Fibroblast of peridontal ligament (primary cell): ENCODE results near the gene BRSK1.

Experiments
- DNase-seq: peaks from one replicate; pipeline ENCODE4 v3.0.0-alpha.2; 2010; ENCODE audit errors: extremely low read depth

The BRSK1 gene

DNA sequence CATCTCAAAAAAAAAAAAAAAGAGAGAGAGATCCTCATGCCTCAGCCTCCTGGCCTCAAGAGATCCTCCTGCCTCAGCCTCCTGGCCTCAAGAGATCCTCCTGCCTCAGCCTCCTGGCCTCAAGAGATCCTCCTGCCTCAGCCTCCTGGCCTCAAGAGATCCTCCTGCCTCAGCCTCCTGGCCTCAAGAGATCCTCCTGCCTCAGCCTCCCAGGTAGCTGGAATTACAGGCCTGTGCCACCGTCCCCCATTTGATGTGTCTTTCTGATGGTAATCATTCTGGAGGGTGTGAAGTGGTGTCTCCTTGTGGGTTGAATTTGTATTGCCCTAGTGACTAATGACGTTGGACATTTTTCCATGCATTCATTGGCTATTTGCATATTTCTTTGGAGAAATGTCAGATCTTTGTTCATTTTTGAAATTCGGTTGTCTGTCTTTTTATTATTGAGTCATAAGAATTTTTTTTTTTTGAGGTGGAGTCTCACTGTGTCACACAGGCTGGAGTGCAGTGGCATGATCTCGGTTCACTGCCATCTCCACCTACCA lies 45.0 kb downstream of the BRSK1 start:
- peak; percentile 34 for DNase-seq

DNA sequence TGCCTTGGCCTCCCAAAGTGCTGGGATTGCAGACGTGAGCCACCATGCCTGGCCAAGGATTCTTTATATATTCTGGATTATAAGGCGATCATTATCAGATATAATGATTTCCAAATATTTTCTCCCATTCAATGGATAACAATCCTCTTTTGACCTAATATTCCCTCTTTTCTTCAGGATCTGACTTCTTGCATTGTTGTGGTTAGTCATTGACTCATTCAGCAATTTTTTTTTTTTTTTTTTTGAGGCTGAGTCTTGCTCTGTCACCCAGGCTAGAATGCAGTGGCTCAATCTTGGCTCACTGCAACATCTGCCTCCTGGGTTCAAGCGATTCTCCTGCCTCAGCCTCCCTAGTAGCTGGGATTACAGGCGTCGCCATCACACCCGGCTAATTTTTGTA lies 46.0 kb downstream of the BRSK1 start:
- DNase-seq, result peak; percentile 29

DNA sequence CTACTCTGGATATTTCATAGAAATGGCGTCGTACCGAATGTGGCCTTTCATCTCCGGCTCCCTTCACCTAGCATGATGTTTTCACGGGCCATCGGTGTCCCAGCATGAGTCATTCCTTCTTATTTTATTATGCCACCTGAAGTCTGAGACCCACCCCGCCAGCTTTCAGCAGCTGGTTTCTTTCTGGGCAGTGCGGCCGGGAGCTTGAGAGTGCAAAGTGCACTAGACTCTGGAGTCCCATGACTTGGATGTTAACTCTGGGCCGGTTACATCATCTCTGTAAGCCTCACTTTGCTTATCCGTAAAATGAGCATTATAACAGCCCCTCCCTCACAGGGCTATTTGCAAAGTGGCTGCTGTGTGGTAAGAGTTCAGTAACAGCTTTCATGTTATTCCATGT lies 50.1 kb downstream of the BRSK1 start:
- DNase-seq, result no peak

DNA sequence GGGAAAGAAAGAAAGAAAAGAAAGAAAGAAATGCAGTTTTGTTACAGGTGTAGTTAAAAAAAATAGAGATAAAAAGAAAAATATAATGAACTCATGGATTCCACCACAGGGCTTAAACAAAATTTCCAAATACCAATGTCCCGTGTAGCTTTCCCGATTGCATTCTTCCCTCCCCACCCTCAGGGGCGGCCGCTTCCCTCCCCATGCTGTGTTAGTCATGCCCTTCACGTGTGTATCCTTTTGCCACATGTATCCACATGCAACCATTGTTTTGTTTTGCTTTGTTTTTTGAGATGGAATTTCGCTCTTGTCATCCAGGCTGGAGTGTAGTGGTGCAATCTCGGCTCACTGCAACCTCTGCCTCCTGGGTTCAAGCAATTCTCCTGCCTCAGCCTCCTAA lies 52.3 kb downstream of the BRSK1 start:
- peak; percentile 27 for DNase-seq

DNA sequence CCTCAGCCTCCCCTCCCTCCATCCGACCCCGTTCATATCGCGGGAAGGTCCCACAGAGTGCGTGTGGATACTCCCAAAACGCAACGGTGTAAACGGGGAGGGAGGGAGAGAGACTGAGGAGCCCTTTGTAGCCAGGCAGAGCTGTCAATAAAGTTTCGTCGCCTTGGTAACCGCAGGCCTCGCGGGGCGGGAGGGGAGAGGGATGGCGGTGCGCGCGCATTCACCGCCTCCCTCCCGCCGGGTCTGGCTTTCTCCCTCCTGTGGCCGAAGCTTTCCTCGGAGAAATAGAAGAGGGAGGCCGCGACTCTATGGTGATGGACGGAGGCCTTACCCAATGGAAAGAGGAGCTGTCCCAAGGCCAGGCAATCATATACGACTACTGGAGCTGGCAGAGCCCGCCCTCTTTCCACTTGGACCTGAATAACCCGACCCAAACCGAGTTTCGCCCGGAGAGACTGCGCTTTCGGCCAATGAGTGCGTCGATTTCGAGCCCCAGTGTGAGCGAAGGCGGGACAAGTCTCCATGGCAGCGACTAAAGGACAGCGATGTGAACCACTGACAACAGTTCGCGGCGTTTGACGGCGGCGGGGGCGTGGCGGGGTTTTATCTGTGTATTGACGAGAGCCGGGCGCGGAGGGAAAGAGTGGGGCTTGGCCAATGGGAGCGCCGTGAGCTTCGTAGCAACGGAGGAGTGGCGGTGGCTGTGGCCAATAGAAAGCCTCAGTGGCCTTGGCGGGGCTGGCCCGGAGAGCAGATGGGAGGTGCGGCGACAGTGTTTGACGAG lies 55.5 kb downstream of the BRSK1 start, which contains the start of gene KMT5C:
KMT5C (plus strand) TSS at position 772 of the 784 bp plus-strand sequence. CDS start 2,061 bp downstream, outside the sequence.
- peak; percentile 100 for DNase-seq

DNA sequence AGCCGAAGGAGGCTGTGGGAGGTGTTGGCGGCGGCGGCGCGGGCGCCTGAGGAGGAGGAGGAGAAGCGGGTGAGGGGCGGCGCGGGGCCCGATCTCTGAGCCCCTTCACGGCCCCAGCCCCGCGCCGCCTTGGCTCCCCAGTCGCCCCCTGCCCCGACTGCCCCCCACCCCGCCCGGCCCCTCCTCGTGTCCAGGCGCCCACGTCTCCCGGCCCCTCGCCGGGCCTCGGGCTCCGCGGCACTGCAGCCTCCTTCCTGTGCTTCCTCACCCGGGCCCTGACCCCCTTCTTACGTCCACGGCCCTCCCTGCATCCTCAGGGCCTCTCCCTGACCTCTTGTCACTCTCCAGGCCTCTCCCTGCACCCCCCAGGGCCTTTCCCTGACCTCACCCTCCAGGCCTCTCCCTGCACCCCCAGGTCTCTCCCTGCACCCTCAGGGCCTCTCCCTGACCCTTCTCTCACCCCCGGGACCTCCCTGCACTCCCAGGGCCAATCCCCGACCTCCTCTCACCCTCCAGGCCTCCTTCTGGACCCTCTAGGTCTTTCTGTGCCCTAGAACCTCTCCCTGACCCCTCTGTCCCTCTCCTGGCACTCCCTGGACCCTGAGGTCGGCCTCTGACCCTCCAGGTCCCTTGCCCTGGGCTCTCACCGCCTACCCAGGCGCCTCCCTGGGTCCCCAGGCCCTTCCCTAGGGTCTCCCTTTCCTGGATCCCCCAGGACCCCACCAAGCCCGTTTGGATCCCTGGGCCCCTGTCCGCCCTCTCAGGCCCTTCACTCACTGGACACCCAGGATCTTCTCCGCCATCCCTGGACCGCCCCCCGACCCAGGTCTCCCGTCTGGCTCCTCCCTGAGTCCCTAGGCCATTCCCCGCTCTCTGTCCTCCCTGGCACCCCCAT lies 56.3 kb downstream of the BRSK1 start:
- no peak for DNase-seq

DNA sequence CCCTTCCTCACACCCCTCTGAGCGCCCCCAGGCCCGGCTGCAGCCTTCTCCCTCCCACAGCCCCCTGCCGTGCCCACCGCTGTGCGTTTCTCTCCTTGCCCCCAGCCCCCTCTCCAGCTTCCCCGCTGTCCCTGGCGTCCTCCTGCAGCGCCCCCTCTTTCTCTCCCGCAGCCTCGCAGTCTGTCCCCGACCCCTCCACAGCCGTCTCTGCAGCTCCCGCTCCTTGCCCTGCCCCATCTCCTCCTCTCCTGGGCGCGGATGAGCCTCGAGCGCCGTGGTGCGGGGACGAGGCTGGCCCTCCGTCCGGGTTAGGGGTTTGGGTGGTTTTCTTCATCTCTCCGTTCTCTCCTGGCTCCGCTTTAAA lies 57.0 kb downstream of the BRSK1 start:
- DNase-seq, result no peak

DNA sequence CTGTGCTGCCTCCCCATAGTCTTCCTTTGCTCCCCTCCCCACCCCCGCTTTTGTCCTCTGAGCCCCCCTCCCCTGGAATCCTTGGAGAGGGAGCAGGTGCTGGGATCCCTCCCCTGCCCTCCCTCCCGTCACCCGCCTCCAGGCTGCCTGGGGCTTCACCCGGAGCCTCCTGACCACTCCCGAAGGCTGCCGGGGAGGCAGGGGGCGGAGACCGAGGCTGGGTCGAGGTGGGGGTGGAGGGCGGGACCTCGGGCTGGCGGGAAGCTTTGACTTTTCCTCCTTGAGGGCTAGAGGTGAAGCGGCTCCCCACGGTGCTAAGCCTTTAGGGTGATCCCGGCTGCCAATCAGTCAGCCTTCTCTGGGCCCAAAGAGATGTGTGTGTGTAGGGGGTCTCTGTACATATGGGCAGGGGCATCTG lies 57.4 kb downstream of the BRSK1 start:
- peak; percentile 35 for DNase-seq

DNA sequence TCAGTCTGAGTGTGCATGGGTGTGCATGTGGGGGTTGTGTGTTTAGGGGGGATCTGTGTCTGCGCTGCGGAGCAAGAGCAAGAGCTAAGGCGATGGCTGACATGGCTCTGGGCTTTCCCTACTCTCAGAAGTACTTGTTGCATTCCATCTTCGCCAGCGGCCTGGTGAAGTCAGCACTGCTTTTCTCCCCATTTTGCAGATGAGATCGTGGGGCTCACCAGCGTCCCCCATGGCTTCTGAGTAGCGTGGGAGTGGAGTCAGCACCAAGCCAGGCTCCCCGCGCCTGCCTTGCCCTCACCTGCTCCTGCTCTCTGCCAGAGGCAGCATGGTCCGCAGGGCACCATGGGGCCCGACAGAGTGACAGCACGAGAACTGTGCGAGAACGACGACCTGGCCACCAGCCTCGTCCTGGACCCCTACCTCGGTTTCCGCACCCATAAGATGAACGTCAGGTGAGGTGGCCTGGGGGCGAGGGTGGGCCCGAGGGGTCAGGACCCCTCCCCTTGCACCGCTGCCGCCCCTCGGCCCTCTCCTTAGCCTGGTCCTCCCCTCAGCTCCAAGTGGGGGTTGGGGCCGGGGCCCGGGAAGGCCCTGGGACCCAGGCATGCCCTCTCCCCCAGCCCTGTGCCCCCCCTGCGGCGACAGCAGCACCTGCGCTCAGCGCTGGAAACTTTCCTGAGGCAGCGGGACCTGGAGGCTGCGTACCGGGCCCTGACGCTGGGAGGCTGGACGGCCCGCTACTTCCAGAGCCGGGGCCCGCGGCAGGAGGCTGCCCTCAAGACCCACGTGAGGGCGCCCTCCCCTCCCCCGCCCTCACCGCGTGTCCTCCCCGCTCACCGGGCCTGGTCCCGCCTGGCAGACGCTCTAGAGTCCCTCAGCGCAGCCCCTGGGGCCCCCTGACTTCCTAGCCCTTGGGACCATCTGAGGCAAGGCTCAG lies 58.1 kb downstream of the BRSK1 start:
- no peak for DNase-seq

DNA sequence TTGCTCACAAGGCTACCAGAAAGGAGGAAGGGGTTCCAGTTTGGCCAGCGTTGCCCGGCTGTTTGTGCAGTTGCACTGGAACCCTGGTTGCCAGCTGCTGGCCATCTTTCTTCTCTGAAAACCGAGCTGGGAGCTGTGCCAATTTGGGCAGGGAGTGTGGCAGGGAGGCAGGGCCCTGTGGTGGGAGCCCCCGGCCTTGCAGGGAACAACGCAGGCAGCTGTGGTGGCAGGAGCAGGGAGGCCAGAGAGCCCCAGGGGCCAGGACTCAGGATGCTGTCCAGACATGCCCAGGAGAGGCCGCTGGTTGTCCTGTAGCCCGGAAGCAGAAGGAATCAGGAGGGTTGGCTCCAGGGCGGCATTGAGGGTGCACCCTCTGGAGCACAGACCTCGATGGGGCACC lies 60.6 kb downstream of the BRSK1 start:
- DNase-seq, result no peak

DNA sequence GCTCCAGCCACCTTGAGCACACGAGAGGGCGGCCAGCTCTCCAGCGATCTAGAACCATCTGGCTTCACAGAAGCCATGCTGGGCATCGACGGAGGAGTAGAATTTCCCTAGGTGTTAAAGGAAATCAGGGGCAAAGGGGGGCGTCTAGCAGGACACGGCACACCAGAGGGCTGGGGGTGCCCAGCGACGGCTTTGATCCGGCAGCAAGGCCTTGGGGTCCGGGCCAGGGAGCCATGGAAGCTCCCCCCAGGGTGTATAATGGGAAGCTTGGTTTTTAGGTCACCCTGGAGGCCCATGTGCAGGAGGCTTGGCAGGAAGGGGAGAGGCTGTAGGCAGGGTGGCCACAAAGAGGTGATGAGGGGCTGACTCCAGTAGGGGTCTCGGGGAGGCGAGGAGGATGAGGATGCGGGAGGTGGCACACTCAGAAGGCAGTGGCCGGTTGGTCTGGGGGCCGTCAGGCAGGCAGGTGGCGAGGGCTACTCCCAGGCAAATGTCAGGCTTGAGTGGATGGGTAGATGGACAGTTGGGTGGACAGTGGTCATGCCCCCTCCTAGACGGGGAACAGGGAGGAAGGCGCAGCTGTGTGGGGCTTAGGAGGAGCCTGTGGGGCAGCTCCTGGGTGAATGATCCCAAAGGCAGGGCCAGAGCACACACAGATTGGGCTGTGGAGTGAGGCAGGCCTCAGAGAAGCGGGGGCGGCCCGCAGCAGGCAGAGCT lies 61.5 kb downstream of the BRSK1 start:
- DNase-seq, result no peak

DNA sequence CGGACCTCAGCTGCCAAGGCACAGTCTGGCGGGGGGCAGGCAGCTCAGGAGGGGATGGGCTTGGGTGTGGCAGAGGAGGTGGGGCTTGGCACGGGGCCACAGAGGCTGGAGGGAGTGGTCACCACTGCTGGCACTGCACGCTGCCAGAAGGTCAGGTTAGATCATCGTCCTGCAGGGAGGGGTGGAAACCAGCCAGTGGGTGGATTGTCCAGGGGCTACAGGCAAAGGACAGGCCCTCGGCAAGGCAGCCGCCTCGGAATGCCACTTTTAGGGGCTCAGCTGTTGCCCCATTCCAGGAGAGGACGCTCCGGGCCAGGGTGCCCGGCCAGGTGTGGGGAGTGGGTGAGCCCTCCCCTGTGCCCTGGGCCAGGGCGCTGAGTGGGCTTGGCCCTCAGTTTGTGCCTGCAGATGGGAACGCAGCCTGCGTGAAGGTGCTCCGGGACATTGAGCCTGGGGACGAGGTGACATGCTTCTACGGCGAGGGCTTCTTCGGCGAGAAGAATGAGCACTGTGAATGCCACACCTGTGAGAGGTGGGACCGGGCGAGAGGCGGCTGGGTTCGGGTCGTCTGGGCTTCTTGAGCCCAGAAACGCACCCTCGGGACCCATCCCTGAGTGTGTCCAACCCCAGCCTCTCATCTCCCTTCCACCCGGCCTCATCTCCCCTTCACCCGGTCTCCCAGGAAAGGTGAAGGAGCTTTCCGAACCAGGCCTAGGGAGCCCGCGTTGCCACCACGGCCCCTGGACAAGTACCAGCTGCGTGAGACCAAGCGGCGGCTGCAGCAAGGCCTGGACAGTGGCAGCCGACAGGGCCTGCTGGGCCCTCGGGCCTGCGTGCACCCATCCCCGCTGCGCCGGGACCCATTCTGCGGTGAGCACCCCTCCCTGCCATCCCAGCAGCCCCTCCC lies 62.3 kb downstream of the BRSK1 start:
- no peak for DNase-seq

DNA sequence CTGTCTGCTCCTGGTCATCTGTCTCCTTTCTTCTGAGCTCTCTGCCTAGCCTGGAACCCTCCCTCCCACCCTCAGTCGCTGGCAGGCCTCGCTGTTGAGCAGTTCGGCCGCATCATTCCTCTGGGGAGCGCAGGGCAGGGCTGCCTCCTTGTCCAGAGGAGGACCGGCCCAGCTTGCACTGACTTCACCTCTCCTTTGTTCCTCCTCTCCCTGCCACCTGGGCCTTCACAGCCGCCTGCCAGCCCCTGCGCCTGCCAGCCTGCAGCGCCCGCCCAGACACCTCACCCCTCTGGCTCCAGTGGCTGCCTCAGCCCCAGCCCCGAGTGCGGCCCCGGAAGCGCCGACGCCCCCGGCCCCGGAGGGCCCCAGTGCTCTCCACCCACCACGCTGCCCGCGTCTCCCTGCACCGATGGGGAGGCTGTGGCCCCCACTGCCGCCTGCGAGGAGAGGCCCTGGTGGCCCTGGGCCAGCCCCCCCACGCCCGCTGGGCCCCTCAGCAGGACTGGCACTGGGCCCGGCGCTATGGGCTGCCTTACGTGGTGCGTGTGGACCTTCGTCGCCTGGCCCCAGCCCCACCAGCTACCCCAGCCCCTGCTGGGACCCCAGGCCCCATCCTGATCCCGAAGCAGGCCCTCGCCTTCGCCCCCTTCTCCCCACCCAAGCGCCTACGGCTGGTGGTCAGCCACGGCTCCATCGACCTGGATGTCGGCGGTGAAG lies 63.1 kb downstream of the BRSK1 start:
- no peak for DNase-seq

DNA sequence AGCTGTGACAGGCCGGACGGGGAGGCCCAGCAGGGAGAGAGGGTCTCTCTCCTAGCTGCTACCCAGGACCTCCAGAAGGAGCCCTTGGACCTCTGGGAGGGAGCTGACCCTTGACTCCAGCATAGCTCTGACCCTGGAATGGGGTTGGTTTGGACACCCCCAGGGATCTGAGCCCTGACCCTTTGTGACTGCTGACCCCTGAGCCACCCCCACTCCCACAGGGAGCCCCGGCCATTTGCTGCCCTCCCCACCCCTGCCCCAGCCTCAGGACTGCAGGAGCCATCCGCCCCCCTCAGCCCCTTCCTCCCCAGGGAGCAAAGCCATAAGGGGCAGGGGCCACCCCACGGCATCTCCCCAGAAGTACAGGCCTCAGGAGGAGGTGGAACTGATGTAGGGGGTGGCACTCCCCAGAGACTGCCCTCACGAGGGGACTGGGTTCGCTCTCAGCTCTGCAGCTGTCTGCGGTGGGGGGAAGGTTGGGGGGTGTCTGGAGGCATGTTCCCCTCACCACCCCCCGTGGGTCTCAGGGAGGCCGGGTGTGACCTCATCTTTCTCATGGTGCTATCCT lies 63.7 kb downstream of the BRSK1 start:
- no peak for DNase-seq

DNA sequence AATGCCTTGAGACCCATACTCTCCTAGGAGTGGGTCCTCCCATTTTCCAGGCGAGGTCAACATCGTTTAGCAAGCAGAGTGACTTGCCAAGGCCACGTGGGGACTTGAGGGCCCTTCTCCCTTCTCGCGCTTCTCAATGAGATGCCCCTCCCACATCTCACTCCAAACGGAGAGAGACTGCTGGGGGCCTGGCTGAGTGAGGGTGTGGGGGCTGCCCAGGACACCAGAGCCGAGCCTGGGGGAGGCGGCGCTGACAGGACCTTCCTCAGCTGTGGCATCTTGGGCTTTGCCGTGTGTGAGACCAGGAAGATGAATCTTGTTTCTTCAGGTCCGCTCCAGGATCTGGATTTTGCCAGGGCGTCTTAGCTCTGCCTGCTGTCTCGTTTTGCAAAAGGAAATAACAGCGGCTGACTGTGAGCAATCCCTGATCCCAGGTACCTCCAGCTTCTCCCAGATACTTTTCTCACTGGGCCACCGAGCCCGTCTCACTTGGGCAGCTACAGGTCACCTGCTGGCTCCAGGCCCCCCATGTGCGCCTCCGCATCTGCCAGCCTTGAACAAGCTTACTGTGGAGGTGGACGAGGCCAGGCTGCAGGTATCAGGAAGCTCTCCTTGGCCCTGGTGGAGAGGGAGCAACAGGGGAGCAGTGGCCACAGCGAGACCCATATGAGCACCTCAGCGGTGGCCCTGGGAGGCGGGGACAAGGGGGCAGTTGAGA lies 64.7 kb downstream of the BRSK1 start:
- DNase-seq, result no peak

DNA sequence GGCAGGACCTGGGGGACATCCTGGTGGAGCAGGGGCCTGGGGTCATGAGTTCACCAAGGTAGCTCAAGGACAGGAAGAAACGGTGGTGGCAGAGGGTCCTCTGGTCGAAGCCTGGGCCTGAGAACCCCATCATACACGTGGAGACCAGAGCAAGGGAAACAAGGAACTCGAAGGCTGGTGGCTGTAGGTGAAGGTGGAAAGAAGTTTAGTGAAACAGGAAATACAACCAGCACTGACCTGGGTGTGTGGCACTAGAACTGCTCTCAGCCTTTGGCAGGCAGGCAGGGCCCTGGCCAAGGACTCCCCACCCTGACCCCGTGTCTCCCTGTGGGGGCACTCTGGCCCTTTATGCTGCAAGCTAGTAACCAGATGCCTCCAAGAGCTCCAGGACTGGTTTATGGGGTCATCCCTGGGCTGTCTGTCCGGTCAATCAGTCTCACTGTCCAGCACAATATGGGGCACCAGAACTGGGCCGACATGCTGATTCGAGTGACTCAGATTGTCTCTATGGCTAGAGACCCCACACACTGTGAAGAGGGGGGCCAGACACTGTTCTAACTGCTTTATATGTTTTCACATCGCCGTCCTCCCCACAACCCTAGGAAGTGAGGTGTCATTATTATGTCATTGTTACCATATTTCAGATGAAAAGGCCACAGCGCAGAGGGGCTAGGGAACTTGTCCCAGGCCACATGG lies 67.0 kb downstream of the BRSK1 start:
- DNase-seq, result no peak

DNA sequence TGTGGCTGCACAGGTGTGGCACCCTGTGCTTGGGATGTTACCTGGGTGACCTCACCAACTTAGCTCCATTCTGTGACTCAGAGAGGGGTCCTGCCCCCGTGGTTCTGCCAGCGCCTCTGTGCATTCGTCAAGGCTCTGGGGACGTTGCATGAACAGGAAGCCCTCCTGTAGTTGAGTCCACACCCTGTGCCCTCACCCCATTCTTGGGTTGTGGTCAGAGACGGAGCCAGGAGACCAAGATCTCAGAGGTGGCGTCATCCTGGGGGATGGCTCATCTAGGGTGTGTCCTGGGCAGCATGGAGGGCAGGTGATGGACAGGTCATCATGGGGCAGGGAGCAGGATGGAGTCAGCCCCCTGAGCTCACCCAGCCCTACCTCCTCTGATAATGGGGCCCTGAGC lies 68.2 kb downstream of the BRSK1 start:
- DNase-seq, result no peak
